Gastrocnemius medialis (tissue), 4 donors: ENCODE measurements around the gene SMURF1. TPM values are rescaled to one million over a fixed set of nuclear protein-coding genes. Genes with fewer than 3 reads are reported as not detected.
A peak's percentile ranks its signal among the peaks of the same experiment; 100 is the strongest.

Experiments
- ATAC-seq, 2 donors: fragments of 150-250 bp; one replicate each; pipeline ENCODE4 v1.9.1; 2016
- DNase-seq, 2 donors: peaks; one replicate each; pipeline ENCODE4 v3.0.0-alpha.2; 2019
- H3K27ac ChIP-seq, 4 donors: fragments of 200-600 bp; sonication (generic); 1 replicate in 1 of 4; 2 replicates in 3 of 4; pipeline ENCODE4 v1.5.1; 2016 to 2018; ENCODE audit warnings: mild to moderate bottlenecking in 2 of 4, moderate library complexity in 1 of 4
- H3K27me3 ChIP-seq, 3 donors: fragments of 200-600 bp; sonication (generic) in 2 of 3; 1 replicate in 1 of 3; 2 replicates in 2 of 3; pipeline versions ENCODE4 v1.5.1 to v1.6.0; 2016 to 2019; ENCODE audit warnings: mild to moderate bottlenecking in 1 of 3, moderate library complexity in 1 of 3
- H3K36me3 ChIP-seq, 2 donors: fragments of 200-600 bp; sonication (generic) in 1 of 2; one replicate each; pipeline ENCODE4 v1.5.1; 2017 to 2018
- H3K4me1 ChIP-seq, 2 donors: fragments of 200-600 bp; sonication (generic) in 1 of 2; one replicate each; pipeline ENCODE4 v1.5.1; 2016 to 2017; ENCODE audit warnings: mild to moderate bottlenecking in 2 of 2
- H3K4me3 ChIP-seq, 4 donors: fragments of 200-600 bp; sonication (generic) in 3 of 4; 1 replicate in 1 of 4; 2 replicates in 3 of 4; pipeline ENCODE4 v1.5.1; 2016 to 2019; ENCODE audit warnings: mild to moderate bottlenecking in 2 of 4
- H3K9me3 ChIP-seq, 3 donors: fragments of 200-600 bp; sonication (generic) in 2 of 3; 1 replicate in 1 of 3; 2 replicates in 2 of 3; pipeline ENCODE4 v1.5.1; 2016 to 2019
- POLR2A ChIP-seq, 2 donors: fragments of 450-650 bp; IDR thresholded peaks; one replicate each; pipeline ENCODE4 v1.6.1; 2017; ENCODE audit warnings: antibody characterized with exemption in 2 of 2, mild to moderate bottlenecking in 2 of 2, moderate library complexity in 2 of 2
- in situ Hi-C, 4 donors: fragments of 200-750 bp; cut with MboI; loops; one replicate each; pipeline versions ENCODE4 v1.15.0 to v1.8.0; 2017; ENCODE audit warnings: low sequenced_read_pairs in 4 of 4
- intact Hi-C: fragments of 100-400 bp; cut with DNase I; formaldehyde crosslinking; loops from one replicate; pipeline ENCODE4 v1.15.1; 2023; ENCODE audit warnings: low total_unique reads
- total RNA-seq, 4 donors: library from RNA; depleted of rRNA; stranded (reverse); fragments of >200 nt; gene quantifications; one replicate each; pipeline versions ENCODE4 v1.1.0 to v1.2.3, GENCODE V29; 2016
- TF ChIP-seq, protein P1 (sequence below), 5 experiments: fragments of 450-650 bp in 3 of 5; fragments of 200-600 bp in 2 of 5; sonication (generic) in 2 of 5; IDR thresholded peaks in 4 of 5; conservative IDR thresholded peaks in 1 of 5; 1 replicate in 4 of 5; 2 replicates in 1 of 5; pipeline ENCODE4 v1.5.1; 2016 to 2019; ENCODE audit warnings: antibody characterized with exemption in 5 of 5, mild to moderate bottlenecking in 3 of 5, moderate library complexity in 3 of 5

The SMURF1 gene
- total RNA-seq, 4 donors from 2014 or later: 15.4 to 44.8 (median 18.3) TPM

DNA sequence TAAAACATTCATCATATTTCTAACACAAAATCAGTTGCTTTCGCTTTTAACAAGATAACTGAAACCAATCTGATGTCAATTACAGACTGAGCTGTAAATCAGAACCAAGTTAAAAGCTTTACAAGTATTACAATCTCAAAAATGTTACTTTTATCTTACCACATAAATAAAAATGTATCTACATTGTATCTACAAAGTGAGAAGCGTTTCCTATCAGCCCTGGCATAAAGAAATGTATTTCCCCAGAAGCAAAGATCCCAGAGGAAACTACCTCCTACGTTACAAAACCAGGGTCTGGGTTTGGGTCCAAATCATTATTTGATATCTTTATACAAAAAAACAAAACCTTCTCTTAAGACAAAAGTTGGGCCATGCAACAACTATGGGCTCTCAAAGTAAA, 2.6 kb downstream of the SMURF1 start:
- peak overlapping the region; percentile 68 to 95 (median 74) for H3K4me3 ChIP-seq
- in situ Hi-C loops: loop anchor here in 1 of 4 donors (10.0 to 25.0 kb wide), 2 partner anchors 97 to 171 kb away; no protein-coding TSS in a partner anchor
- H3K27ac ChIP-seq: peak overlapping the region; percentile 87 to 99 (median 92)
- DNase-seq (no peak), ATAC-seq (no peak)
- no peaks in the 10 kb centered on the region for H3K27me3 ChIP-seq
- intact Hi-C loops: loop anchor here (5.0 kb wide), 1 partner anchor 186 kb away; the partner anchor contains the start of gene ARPC1A
- no peaks in the 10 kb centered on the region for H3K9me3 ChIP-seq
- peaks cover 41 to 44% of the 10 kb centered on the region in 2 donors for H3K4me1 ChIP-seq
- no peaks in the 10 kb centered on the region for H3K36me3 ChIP-seq
- TF ChIP-seq, protein P1, sequence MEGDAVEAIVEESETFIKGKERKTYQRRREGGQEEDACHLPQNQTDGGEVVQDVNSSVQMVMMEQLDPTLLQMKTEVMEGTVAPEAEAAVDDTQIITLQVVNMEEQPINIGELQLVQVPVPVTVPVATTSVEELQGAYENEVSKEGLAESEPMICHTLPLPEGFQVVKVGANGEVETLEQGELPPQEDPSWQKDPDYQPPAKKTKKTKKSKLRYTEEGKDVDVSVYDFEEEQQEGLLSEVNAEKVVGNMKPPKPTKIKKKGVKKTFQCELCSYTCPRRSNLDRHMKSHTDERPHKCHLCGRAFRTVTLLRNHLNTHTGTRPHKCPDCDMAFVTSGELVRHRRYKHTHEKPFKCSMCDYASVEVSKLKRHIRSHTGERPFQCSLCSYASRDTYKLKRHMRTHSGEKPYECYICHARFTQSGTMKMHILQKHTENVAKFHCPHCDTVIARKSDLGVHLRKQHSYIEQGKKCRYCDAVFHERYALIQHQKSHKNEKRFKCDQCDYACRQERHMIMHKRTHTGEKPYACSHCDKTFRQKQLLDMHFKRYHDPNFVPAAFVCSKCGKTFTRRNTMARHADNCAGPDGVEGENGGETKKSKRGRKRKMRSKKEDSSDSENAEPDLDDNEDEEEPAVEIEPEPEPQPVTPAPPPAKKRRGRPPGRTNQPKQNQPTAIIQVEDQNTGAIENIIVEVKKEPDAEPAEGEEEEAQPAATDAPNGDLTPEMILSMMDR (IDR thresholded peaks at IDR 0.05 in 4 of 5, conservative IDR thresholded peaks at IDR 0.05 in 1 of 5): no peak
- TF ChIP-seq POLR2A (IDR thresholded peaks at IDR 0.05): no peak

DNA sequence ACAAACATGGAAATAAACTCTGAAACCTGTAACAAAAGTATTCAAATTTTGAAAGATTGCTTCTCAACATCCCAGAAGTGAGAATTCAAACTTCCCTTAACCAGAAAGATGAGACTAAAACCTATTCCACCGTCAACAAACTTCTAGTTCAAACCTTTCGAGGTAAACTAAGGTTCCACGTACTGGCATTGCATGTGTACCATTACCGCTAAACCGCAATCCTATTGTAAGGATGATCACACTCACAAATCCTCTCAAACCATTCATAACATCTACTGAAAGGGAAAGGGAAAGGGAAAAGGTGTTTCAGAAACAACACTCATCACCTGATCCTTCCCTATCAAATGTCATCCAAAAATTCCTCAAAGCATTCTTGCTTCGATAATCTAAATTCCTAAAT, 3.1 kb downstream of the SMURF1 start:
- intact Hi-C loops: loop anchor here (5.0 kb wide), 1 partner anchor 186 kb away; the partner anchor contains the start of gene ARPC1A
- Histone ChIP-seq H3K27ac (peak overlapping the region; percentile 87 to 99 (median 92)), H3K9me3 (no peaks in the 10 kb centered on the region), H3K27me3 (no peaks in the 10 kb centered on the region), H3K4me1 (peaks cover 41 to 44% of the 10 kb centered on the region in 2 donors), H3K4me3 (peak overlapping the region in 1 of 4 donors; percentile 75), H3K36me3 (no peaks in the 10 kb centered on the region)
- DNase-seq (no peak), ATAC-seq (no peak)
- TF ChIP-seq, protein P1 (IDR thresholded peaks at IDR 0.05 in 4 of 5, conservative IDR thresholded peaks at IDR 0.05 in 1 of 5): no peak
- TF ChIP-seq POLR2A (IDR thresholded peaks at IDR 0.05): no peak
- in situ Hi-C loops: loop anchor here in 1 of 4 donors (10.0 to 25.0 kb wide), 2 partner anchors 96 to 171 kb away; no protein-coding TSS in a partner anchor

DNA sequence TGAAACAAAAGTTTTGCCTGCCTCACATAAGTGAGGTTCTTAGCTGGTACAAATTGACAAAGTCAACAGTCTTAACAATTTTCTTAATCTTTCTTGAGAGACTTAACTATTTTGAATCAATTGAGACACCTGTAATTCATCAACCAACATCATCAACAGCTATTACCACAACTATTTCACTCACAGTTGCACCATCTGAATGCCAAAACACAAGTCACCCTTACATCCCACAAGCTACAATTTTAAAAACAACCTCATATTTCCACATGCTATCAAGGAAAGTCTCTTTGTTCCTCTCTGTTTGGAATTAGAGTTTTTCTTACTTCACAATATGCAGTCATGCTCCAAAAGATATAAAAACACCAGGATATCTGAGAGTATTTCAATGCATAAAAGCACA, 4.9 kb downstream of the SMURF1 start:
- H3K4me3 ChIP-seq: no peak overlapping the region
- no peak for TF ChIP-seq POLR2A (IDR thresholded peaks at IDR 0.05)
- TF ChIP-seq, protein P1 (IDR thresholded peaks at IDR 0.05 in 4 of 5, conservative IDR thresholded peaks at IDR 0.05 in 1 of 5): no peak
- ATAC-seq (no peak), DNase-seq (no peak)
- peaks cover 47 to 48% of the 10 kb centered on the region in 2 donors for H3K4me1 ChIP-seq
- no peaks in the 10 kb centered on the region for H3K27me3 ChIP-seq
- intact Hi-C loops: no loop called here
- H3K27ac ChIP-seq: peak overlapping the region in 2 of 4 donors; percentile 6 to 12
- H3K36me3 ChIP-seq: no peaks in the 10 kb centered on the region
- no peaks in the 10 kb centered on the region for H3K9me3 ChIP-seq
- in situ Hi-C loops: loop anchor here in 1 of 4 donors (25.0 kb wide), 1 partner anchor 173 kb away; no protein-coding TSS in a partner anchor

DNA sequence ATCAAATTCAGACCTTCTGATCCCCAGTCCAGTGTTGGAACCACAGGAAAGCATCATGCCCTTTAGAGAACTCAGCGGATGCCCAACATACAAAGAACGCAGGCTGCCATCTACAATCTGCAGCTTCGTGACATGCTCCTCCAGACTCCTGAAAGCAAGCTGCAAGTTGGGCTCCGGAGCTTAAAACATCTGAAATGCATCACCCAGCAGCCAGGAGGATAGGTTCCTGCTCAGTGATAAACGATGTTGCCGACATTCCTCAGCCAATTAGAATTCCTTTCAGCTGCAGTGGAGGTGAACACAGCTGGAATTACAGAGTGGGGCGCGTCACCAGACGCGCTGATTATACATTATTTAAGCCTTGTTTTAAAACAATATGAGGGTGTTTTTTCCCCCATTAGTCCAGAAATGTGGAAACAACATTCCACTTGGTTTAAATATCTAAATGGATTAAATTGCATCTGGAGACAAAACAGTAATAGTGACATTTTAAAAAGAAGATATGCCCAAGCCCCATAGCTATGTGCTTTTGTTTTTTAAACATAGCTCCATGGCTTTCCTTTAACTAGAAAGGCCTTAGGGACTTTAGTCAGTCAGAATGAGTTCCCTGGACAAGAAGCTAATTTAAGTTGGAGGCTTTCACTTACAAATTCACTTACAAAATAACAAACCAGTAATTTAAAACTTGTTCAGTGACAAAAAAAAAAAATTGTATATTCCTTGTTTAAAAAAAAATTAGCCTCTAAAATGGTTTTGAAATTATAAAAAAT, 6.3 kb downstream of the SMURF1 start:
- DNase-seq (no peak), ATAC-seq (no peak)
- no peaks in the 10 kb centered on the region for H3K27me3 ChIP-seq
- no peaks in the 10 kb centered on the region for H3K36me3 ChIP-seq
- H3K9me3 ChIP-seq: no peaks in the 10 kb centered on the region
- in situ Hi-C loops: loop anchor here in 1 of 4 donors (25.0 kb wide), 1 partner anchor 175 kb away; no protein-coding TSS in a partner anchor
- peaks cover 51 to 63% of the 10 kb centered on the region in 2 donors for H3K4me1 ChIP-seq
- TF ChIP-seq, protein P1 (IDR thresholded peaks at IDR 0.05 in 4 of 5, conservative IDR thresholded peaks at IDR 0.05 in 1 of 5): no peak
- no peak for TF ChIP-seq POLR2A (IDR thresholded peaks at IDR 0.05)
- intact Hi-C loops: no loop called here
- H3K27ac ChIP-seq: peak overlapping the region in 3 of 4 donors; percentile 8 to 18 (median 9)
- H3K4me3 ChIP-seq: no peak overlapping the region
